DMS79 (cell line): ENCODE results near the gene SMCO3.

Experiments used
- DNase-seq: peaks from one replicate; lab custom pipeline; 2025; lab: John Stamatoyannopoulos, UW

The SMCO3 gene

DNA sequence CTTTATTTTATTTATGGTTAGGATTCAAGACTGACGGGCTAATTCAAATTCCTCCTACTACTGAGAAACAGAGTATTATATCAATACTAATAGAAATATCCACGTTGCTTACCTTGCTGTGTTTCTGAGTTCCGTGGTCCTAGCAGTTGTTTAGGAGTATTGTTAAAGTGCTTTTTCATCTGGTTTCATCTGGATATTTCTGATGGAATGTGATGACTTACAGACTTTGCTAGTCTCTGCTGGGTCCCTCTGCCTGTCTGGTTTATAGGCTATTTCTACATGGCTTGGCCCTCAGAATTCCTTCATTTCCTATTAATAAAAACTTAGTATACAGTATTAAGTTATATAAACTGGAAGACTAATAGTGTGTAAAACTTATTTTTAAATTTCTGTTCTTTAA lies at the start of gene SMCO3:
Gene SMCO3, minus strand, starts transcription at position 169 of the 400 bp plus-strand sequence. CDS start 7,502 bp downstream, outside the sequence.
- DNase-seq, result no peak

GRCh38 chr12:14860490-14860889 lies 46.5 kb upstream of the SMCO3 start:
- DNase-seq, result no peak

DNA sequence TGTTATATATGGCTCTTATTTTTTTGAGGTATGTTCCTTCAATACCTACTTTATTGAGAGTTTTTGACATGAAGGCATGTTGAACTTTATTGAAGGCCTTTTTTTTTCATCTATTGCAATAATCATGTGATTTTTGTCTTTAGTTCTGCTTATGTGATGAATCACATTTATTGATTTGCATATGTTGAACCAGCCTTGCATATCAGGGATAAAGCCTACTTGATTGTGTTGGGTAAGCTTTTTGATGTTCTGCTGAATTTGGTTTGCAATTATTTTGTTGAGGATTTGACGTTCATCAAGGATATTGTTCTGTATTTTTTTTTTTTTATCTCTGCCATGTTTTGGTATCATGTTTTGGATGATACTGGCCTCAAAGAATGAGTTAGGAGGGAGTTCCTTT lies 44.5 kb upstream of the SMCO3 start:
- DNase-seq, result no peak

DNA sequence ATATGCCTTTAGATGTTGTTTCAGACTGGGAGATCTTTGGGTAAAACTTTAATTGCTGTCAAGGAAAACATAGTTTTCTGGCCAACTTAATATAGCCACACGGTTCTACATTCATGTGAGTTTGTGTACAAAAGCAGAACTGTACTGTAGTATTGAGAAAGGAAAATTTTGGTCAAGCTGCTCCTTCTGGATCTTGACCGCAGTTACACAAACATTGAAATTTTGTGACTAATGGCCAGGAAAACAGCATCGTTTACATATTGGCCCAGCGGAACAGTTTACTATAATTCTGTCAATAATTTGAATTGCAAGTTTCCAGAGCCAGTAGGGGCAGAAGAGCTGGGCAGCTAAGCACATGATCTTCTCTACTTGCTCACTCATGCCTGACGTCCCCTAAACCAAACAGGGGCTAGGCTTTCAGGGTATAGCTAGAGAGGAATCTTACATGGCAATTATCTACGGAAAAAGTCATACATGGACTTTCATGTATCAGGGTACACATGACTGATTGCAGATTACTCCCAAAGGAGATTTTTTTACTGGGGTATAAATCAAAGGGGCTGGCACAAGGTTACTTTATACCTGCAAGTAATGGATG lies 40.7 kb upstream of the SMCO3 start:
- no peak for DNase-seq

GRCh38 chr12:14853961-14854360 lies 40.0 kb upstream of the SMCO3 start:
- DNase-seq, result no peak

DNA sequence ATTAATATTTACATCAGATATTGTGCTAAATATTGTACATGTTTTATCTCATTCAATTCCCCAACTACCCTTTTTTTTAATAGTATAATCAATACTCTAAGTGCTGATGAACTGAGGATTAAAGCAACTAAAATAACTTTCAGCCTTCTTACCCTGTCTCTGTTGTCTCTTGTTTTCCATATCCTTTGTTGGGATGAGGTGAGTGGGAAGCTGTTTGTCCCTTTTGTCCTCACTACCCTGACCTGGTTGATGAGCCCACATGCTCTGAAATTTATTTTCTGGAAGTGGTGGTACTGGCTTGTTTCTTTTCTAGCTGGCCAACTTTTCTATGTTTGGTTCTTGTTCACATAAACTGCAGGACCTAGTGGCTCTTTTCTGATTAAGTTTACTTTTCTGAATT lies 38.9 kb upstream of the SMCO3 start:
- no peak for DNase-seq

- peak; percentile 1 for DNase-seq
Observed at GRCh38 chr12:14850929-14851663, 37.1 kb upstream of the SMCO3 start.

DNA sequence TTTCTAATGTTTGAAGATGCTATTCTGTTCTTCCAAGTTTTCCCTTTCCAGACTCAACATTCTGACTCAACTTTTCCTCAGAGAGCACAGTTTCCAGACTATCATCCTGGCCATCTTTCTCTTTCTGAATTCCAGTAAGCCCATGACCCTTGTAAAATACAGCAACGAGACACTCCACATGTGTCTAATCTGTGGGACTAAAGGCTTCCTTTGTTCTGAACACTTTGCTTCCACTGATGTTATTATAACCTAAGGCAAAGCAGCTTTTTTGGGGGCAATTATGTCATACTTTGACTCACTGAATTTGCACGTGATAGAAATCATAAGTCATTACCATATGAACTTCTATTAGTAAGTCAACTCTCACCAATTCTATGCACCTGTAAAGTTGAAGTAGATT lies 35.7 kb upstream of the SMCO3 start:
- no peak for DNase-seq

GRCh38 chr12:14846876-14847580 lies 33.0 kb upstream of the SMCO3 start:
- DNase-seq, result no peak

DNA sequence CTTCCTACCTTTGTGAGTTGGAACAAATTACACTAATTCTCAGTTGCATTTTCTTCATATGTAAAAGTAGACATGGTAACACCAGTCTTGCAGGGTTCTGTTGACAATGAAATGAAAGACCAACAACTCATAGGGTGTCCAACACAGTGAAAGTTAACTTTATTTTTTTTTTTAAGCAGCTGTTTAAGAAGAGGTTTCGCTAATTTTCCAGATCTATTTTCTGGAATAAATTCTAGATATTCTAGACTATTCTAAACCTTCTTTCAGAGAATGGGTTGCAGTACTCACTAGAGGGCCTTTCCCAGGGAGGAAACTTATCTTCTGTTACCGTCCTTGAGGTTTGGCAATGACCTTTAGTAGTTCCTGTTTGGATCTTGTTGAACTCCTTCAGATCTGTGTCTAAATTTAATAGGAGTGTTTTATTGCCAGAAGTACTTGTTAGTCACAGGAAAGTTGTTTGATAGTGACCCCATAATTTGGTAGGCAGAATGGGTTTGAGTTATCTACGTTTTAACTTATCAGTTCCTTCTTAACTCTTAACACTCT lies 32.1 kb upstream of the SMCO3 start:
- DNase-seq, result no peak

DNA sequence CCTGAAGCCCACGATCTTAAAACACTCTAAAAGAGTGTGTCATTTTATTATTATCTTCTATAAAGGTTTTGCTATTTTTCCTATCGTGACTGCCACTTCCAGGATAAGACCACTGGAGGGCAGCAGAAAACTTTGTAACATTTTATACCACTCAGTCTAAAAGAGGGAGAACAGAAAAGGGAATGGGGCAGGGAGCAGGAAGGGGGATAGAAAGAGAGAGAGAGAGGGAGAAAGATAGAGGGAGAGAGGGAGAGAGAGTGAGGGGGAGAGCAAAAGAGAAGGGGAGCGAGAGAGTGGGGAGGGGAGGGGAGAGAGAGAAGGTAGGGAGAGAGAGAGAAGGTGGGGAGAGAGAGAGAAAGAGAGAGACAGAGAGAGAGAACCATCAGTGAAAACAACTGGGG lies 31.4 kb upstream of the SMCO3 start:
- peak; percentile 47 for DNase-seq

GRCh38 chr12:14844401-14844800 lies 30.4 kb upstream of the SMCO3 start:
- no peak for DNase-seq

GRCh38 chr12:14843425-14843887 lies 29.5 kb upstream of the SMCO3 start, which contains the start of gene ART4:
Gene ART4 (minus strand): TSS chr12:14843526. CDS start chr12:14843113, 413 bp downstream.
- DNase-seq, result no peak

- DNase-seq, result no peak
Observed at GRCh38 chr12:14842315-14842714, 28.3 kb upstream of the SMCO3 start.

GRCh38 chr12:14841761-14842160 lies 27.8 kb upstream of the SMCO3 start:
- DNase-seq, result no peak

DNA sequence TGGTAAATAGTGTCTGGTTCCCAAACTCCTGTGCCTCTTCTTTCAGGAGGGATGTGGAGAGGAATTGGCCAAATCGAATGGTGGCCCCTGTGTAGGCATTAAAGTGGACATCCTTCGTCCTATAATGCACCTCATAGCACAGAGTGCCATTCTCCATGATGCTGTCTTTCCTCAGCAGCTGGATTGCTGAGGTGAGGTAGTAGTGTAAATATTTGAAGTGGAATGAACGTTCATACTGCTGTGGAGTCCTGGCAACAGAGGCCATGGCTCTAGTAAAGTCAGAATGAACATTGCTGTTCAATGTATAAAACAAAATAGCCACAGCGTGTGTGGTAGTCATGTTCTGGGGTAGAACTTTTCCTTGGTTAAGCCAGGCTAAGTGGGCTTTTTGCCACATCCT lies 26.6 kb upstream of the SMCO3 start:
- DNase-seq, result no peak

DNA sequence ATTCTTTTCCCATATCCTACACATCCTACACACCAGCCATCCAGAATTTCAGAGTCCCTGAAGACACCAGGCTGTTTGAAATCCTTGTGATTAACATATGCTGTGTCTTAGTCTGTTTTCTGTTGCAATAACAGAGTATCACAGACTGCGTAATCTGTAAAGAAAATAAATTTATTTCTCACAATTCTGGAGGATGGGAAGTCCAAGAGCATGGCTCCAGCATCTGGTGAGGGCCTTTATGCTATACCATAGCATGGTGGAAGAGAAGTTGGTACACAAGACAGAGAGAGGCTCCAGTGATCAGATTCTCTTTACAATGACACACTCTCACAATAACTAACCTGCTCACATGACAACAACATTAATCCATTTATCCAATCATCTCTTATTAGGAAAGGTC lies 25.3 kb upstream of the SMCO3 start:
- no peak for DNase-seq

DNA sequence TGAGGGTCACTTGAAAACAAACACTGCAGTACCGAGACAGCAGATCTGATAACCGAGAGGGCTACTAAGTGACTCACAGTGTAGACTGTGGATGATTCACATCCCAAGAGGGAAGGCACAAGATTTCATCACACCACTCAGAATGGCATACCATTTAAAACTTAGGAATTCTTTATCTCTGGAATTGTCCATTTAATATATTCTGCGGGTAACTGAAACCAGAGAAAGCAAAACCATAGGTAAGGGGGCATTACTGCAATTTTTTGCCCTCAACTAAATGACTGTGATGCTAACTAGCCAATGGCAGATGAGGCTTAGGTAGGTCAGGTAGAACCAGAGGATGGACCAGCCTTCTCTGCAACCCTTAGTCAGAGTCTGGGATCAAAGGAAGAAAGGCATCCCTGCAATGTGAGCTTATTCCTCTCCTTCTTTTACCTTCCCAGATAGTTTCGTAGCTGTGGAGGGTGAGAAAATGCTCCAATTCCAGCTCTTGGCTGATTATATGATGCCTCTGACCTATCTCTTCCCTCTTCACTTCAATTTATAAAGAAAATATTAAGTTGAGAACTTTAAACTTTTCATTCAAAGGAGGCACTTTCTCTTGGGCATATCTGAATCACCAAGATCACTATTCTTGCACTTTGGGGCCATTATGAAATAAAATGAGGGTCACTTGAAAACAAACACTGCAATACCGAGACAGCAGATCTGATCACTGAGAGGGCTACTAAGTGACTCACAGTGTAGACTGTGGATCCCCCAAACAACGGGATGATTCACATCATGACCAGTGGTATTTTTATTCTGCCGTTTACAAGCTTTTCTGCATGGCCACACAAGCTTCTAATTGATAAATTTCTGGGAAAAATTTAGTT lies 22.6 kb upstream of the SMCO3 start:
- no peak for DNase-seq

GRCh38 chr12:14834509-14834908 lies 20.5 kb upstream of the SMCO3 start:
- DNase-seq, result no peak

DNA sequence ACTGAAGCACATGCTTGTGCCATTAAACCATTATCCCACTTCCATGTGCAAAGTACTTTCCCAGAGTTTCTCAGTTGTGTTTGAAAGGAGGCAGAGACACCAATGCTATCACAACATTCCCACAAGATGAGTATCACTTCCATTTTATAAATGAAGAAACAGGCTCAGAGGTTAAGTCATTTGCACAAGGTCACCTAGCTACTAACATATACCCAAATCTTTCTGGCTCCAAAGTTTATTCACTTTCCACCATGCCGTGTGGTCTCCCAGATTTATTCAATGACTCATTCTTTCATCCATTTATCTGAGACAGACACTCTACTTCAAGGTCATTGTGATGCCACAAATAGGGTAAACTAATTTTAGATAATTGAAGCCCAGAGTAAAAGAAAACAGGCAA lies 20.0 kb upstream of the SMCO3 start:
- DNase-seq, result no peak

DNA sequence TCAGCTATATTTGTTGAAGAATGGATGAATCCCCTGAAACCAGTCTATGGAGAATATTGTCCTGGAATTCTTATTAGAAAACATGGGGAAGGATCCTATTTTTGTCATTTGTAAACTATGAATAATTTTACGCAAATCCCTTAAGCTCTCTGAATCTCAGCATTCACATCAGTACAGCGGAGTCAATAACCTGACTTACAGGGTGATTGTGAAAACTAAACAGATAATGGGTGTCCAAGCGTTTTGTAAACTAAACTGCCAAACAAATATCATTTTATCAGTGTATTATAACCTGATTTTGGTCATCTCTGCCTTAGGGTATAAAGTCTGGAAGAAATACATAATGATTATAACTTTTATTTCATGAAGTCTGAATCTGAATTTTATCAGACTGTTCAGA lies 19.4 kb upstream of the SMCO3 start:
- no peak for DNase-seq

GRCh38 chr12:14828892-14829291 lies 14.9 kb upstream of the SMCO3 start:
- no peak for DNase-seq
